ENCODE measurements around the gene SLC2A6.

- TF ChIP-seq CTCF (IDR thresholded peaks at IDR 0.05) (no peak), POLR2AphosphoS5 (IDR thresholded peaks at IDR 0.05) (no peak), POLR2A (IDR thresholded peaks at IDR 0.05) (no peak)
Observed at GRCh38 chr9:133493428-133493827, 14.5 kb upstream of the SLC2A6 start.

Data from breast epithelium (tissue), 3 donors.